Hindlimb muscle (tissue), 1 donor: Measurements from ENCODE around the gene OTUD4. TPM values are rescaled to one million over a fixed set of nuclear protein-coding genes. Genes with fewer than 3 reads are reported as not detected.
"Not testable (repeated sequence)": the region's sequence is repeated elsewhere in the genome, so short reads cannot be mapped to it uniquely, and the experiment has no call there.

Experiments used
- DNase-seq: peaks from one replicate; pipeline ENCODE4 v3.0.0-alpha.2; 2013
- polyA plus RNA-seq: library from polyadenylated mRNA; unstranded; fragments of 120-200 nt; gene quantifications from one replicate; pipeline ENCODE4 v1.2.1, GENCODE V29; 2013; ENCODE audit not compliant: insufficient read length

The OTUD4 gene, protein sequence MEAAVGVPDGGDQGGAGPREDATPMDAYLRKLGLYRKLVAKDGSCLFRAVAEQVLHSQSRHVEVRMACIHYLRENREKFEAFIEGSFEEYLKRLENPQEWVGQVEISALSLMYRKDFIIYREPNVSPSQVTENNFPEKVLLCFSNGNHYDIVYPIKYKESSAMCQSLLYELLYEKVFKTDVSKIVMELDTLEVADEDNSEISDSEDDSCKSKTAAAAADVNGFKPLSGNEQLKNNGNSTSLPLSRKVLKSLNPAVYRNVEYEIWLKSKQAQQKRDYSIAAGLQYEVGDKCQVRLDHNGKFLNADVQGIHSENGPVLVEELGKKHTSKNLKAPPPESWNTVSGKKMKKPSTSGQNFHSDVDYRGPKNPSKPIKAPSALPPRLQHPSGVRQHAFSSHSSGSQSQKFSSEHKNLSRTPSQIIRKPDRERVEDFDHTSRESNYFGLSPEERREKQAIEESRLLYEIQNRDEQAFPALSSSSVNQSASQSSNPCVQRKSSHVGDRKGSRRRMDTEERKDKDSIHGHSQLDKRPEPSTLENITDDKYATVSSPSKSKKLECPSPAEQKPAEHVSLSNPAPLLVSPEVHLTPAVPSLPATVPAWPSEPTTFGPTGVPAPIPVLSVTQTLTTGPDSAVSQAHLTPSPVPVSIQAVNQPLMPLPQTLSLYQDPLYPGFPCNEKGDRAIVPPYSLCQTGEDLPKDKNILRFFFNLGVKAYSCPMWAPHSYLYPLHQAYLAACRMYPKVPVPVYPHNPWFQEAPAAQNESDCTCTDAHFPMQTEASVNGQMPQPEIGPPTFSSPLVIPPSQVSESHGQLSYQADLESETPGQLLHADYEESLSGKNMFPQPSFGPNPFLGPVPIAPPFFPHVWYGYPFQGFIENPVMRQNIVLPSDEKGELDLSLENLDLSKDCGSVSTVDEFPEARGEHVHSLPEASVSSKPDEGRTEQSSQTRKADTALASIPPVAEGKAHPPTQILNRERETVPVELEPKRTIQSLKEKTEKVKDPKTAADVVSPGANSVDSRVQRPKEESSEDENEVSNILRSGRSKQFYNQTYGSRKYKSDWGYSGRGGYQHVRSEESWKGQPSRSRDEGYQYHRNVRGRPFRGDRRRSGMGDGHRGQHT
- 82.6 TPM for polyA plus RNA-seq

DNA sequence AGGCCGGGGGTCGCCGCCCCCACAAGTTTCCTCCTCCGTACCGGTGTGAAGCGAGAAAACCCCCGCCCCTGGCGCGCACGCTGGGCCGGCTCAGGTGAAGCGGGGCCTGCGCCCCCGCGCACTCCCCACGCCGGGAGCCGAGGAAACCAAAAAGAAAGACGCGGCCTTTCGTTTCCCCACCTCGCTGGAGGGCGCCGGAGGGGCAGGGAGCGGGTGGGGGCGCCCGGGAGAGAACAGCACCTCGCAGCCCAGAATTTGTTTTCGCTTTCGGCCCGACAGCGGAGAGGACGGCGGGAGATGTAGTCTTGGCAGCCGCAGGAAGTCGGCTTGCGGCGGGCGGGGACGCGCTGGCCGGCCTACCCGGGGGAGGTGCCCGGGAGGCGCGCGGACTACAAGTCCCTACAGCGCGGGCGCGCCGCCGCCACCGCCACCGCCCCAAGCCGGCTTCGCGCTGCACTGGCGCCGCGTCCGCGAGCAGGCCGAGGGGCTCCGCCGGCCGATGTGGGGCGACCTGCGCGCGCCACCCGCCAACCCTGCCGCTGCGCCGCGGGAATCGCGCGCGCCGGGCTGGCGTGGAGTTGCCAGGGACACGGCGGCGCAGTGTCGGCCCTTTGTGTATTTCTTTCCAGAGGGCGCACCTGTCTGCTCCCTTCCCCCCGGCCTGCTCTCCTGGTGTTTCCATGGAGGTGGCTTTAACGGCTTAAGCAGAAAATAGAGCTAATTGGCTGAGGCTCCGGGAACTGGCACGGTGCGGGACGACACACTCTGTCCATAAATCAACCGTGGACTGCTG is at the start of gene OTUD4:
Gene OTUD4, minus strand, starts transcription at position 292 of the 793 bp plus-strand sequence. CDS start 616 bp downstream, outside the sequence.
- peak; percentile 95 for DNase-seq

DNA sequence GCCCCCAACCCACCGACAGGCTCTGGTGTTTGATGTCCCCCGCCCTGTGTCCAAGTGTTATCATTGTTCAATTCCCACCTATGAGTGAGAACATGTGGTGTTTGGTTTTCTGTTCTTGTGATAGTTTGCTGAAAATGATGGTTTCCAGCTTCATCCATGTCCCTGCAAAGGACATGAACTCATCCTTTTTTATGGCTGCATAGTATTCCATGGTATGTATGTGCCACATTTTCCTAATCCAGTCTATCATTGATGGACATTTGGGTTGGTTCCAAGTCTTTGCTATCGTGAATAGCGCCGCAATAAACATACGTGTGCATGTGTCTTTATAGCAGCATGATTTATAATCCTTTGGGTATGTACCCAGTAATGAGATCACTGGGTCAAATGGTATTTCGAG is 42.8 kb upstream of the OTUD4 start:
- DNase-seq: not testable (repeated sequence)

DNA sequence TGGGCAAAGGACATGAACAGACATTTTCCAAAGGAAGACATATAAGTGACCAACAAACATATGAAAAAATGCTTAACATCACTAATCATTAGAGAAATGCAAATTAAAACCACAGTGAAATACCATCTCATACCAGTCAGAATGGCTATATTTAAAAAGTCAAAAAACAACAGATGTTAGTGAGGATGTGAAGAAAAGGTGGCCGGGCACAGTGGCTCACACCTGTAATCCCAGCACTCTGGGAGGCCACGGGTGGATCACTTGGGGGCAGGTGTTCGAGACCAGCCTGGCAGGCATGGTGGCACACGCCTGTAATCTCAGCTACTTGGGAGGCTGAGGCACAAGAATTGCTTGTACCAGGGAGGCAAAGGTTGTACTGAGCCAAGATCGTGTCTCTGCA is 41.1 kb upstream of the OTUD4 start:
- DNase-seq: not testable (repeated sequence)

DNA sequence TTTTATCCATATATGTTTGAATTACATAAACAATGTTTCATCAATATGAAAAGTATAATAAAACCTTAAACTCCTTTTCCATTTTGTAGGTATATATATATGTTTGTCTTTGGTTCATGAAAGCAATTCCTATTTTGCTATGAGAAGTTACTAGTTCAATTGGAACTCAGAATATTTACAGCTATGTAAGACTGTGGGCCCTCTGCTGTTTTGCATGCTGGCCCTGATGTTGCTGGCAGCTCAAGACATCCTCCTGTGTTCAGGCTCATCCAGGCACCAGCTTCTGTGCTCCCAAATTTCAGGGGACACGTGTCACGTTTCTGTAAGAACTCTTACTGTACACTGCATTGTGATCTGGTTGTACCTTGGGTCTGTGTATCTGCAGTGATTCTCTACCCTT is 38.7 kb upstream of the OTUD4 start:
- no peak for DNase-seq

DNA sequence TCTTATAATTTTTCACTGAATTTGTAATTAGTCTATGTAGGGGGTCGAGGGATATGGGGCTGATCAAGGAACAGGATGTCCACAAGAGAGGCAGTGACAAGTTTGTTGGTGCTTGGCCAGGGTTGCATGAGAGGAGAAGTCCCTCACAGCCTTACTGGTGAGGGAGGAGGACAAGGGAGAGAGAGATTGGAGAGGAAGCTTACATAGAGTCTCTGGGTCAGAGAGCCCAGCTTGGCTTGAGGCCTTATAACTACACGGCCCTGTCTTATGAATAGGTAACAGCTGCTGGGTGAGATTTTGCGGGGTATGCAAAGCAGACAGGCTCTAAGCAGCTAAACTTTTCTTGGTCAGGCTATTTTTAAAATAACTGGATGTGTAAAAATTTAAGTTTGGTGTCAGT is 37.9 kb upstream of the OTUD4 start:
- DNase-seq: no peak

DNA sequence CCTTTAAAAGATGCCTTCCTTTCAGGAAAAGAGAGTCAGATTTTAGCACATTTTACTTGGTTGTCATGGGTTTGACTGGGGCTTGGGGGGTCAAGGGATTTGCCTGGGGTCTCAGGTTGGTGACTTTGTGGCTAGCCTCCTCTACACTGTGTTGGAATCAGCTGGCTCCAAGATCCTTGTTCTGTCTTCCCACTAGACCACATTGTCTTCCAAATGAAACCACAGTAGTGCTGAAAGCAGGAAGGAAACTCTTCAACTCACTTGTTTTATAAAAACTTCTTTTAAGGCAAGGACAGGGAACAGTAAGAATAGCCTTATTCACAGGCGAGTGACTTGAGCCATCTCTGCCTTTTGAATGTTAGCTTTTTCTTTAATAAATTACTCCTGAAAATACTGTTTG is 37.0 kb upstream of the OTUD4 start:
- DNase-seq: no peak

DNA sequence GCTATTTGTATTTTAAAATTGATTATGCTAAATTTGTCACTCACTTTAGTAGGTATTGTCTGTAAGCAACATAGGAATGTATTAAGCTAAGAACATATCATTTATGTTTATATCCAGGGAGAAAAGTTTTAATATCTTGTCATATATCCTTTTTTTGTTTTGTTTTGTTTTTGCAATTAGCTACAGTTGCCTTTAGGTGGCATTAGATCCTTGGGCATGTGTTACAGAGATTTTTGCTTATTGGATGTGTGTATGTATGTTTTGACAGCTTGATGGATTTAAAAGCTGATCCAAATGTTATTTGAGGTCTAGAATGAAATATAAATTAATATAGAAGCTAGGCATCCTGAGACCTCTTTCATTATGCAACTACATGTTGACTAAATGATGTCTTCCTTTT is 36.1 kb upstream of the OTUD4 start:
- no peak for DNase-seq

DNA sequence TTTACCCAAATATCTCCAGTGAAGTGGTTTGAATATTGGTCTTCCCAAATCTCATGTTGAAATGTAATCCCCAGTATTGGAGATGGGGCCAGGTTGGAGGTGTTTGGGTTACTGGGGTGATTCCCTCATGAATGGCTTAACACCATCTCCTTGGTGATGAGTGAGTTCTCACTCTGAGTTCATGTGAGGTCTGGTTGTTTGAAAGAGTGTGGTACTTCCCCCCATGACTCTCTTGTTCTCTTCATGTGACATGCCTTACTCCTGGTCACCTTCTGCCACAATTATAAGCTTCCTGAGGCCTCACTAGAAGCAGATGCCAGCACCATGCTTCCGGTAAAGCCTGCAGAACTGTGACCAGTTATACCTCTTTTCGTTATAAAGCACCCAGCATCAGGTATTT is 32.9 kb upstream of the OTUD4 start:
- no peak for DNase-seq

DNA sequence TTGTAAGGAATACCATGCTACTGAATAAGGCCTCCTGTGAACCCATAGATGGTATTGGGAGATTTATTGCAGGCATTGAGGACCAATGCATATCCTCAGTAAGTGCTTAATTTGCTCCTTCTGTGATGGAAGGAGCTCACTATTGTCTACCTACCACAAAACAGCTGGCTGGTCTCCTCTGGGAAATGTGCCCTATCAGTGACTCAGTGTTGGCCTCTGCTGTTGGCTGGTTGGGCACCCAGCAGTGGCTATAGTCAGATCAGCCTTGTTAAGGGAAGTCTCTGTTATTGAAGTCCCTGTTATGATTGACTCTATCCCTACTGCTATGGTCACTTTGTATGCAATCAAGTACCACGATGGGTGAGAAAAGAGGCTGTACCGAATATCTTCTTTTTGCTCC is 27.5 kb upstream of the OTUD4 start:
- no peak for DNase-seq

DNA sequence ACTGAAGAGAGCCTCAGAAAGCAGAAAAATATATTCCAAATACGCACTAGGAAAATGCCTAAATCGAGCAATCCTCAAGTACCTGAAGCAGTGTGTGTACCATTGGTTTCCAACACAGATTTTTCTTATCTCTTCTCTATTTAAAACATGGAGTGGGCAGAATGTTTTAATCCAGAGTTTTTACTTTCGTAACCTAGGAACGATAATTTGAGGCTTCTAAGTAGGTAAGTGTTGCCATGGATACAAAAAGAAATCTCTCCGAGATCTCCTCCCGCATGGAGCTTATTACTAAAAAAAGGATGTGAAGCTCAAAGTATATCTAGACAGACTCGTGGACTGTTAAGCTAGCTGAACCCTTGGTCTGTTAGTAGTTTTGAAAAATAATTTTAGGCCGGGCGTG is 23.0 kb upstream of the OTUD4 start:
- no peak for DNase-seq

DNA sequence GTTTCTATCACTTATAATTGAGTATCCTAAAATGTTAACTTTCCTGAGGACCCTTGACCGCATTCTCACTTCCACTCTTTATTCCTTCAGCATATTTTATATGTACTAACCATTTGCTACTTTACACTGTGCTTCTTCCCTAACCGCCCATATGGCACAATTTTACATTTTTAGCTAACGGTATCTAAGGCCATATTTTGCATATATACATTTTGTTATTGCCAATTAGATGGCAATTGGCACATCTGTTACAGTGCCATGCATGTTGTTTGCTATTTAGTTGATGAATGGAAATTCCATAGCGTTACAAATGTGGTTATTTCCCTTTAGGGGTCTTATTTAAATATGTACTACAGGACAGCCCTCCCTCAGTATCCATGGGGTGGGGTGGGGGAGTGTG is 20.0 kb upstream of the OTUD4 start:
- DNase-seq: no peak

DNA sequence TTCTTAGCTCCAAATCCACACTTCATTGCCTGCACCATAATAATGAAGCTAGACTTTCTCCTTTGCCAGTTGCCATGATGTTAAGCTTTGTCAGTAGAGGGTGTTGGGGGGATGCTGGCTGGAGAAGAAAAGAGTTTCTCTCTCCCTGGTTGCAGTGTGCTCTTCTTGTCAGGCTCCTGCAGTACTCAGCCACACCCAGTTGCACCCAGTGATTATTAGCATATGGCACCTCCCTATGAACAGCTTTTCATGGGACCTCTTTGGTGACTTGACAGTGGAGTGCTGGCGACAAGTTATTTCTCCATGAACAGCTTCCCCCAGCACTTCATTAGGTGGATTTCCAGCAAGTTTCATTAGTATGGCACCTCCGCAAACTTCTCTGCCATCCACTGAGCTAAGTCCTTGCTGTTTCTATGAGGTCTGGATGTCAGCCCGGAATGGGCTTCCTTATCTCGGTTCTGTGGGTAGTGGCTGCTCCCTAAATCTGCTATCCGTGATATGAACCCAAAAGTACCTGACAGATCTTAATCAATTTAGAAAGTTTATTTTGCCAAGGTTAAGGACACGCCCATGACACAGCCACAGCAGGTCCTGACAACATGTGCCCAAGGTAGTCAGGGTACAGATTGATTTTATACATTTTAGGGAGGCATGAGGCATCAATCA is 18.8 kb upstream of the OTUD4 start:
- DNase-seq: no peak

DNA sequence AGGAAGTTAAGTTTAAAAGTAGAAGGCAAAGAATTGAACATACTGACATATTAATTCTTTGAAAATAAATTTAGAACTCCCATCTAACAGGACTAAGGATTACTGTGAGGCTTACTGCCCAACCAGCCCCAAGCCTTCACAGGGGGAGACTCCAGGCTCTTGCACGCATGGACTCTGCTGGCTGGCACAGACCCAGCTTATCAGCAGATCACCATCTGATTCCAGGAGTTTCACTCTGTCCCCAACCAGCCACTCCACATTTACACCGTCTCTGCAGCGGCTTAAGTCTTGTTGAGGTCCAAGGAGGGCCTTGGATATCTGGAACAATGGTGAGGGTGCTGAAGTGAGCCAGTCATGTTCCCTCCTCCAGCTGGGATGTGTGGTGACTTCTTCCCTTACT is 16.4 kb upstream of the OTUD4 start:
- DNase-seq: no peak

DNA sequence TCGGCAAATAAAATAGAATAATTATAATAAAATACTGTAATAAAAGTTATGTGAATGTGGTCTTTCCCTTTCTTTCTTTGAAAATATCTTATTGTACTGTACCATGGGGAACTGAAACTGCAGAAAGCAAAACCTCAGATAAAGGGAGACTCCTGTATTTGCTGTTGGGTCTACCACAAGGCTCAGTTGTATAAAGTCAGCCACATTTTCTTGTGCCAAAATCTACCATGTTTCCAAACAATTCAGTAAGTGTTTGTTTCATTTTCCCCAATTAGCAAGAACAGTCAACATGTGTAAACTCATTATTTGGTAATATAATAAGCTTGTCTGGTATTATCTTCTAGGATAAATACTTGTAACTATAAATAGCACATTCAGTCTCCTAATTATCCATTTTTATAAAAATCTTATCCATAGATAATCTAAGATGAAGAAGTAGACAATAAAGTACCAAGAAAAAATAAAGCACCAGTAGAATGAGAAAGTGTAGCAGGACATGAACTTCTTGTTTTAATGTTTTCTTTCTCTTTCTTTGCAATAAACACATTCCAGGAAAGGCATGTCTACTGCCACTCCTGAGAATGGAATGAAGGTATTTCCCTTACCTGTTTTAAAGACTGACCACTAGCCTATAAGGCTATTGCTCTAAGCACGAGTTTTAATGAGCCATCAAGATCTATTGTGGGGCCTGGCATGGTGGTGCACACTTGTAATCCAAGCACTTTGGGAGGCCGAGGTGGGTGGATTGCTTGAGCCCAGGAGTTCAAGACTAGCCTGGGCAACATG is 15.0 kb upstream of the OTUD4 start:
- DNase-seq: no peak

DNA sequence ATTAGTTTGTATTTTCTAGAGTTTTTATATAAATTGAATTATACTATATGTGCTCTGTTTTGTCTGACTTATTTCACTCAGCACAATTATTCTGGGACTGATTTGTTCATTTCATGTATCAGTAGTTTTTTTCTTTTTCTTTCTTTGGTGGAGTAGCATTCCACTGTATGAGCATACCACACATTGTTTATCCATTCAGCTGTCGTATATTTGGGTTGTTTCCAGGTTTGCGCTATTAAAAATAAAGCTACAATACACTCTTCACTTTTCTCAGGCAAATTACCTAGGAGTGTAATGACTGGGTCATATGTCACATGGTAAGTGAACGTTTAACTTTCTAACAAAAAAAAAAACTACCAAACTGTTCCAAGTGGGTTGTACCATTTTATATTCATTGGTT is 9.6 kb upstream of the OTUD4 start:
- DNase-seq: no peak

DNA sequence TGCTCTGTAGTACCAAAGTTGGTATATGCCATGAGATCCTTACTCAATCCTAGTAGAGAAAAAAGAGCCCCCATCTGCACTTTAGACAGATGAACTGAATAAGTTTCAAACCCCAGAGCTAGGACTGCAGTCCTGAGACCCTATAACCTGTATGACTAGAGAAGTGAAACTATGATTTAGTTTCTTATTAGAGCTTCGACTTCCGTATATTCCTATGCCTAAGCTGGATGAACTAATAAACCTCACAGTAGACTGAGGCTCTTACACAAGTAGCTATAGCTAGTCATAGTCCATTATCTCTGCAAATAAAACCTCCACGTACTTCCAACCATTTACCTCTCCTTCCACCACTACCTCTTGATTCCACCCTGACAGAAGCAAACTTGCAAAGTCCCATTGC is 6.3 kb upstream of the OTUD4 start:
- DNase-seq: no peak

DNA sequence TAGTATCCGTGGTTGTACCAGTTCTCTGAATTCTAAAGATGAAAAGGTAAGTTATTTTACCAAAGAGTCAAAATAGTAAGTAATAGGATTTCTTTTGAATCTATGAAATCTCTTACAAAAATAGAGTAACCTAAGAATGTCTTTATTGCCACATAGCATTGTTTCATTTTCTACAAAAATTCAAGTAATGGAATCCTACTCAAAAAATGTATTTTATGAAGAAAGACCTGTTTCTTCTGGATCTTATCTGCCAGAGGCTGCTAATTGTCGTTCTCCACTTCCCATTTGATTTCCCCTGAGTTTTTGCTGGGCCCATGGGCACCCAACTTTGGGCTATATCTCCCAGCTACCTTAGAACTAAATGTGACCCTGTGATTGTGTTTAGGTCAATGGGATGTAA is 3.2 kb upstream of the OTUD4 start:
- no peak for DNase-seq

DNA sequence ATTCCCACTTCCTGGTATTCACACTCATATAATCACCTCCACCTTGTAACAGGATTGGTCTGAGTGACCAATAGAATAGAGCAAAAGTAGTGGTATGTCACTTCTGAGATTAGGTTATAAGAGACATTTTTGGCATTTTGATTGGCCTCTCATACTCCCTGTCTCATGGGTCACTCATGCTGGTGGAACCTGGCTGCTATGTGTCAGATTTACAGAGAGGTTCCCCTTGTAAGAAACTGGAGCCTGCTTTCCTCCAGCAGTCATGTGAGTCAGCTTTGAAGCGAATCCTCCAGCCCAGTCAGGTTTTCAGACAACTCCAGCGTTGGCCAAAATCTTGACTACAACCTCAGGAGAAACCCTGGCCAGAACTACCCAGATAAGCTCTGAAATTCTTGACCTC is 2.6 kb upstream of the OTUD4 start:
- DNase-seq: no peak

DNA sequence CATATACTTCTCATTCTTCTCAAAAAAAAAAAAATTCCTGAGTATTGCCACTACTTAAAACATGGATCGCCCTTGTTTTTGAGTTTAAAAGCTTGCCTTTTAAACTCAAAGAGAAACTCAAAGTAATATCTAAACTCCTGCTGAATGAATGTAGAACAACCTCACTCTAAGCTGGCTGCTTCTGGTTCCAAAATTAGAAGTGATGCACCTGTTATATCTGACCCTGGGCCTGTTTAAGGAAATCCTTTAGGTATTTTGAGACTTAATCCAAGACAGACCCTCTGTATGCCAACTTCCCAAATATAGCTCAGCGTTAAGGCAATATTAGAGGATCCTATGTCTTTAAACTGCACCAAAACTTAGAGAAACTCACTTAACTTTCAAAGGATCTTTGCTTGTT is 1.8 kb upstream of the OTUD4 start:
- DNase-seq: no peak

DNA sequence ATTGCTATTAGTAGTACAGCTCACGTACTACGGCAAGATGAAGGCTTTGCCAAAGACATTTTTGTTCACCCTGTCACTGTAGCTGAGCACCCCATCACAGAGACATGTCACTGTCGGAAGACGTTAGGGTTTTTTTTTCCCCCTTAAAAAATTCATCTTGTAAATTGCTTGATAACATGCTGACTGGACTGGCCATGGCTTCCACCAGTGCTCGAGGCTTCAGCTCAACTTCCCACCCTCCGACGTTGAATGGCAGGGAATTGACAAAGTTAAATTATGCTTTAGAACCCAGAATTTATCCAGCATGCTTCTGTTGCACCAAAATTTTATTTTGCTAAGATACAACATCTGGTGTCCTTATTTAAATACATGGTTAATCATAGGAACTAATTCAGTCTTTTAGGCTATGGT is 707 bp upstream of the OTUD4 start:
- no peak for DNase-seq

DNA sequence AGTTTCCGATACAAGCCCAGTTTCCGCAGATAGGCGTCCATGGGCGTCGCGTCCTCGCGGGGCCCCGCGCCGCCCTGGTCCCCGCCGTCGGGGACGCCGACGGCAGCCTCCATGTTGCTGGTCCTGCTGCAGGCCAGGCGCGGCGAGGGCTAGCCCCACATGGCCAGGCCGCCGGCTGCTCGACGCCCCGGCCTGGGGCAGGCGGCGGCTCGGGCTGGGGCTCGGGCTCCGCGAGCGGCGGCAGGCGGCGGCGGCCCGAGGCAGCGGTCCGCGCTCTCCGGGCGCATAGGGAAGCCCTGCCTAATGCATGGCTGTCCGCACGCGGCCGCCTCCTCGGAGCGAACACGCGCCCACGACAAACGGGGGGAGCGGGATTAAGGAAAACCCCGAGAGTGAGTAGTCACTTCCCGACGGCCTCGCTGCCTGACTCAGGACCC is 510 bp downstream of the OTUD4 start:
- DNase-seq: peak; percentile 64
